Dorsolateral prefrontal cortex (tissue), 118 donors: ENCODE measurements around the gene CT45A7. TPM values are rescaled to one million over a fixed set of nuclear protein-coding genes. Genes with fewer than 3 reads are reported as not detected.

ENCODE experiments used
- total RNA-seq, 120 experiments: library from RNA; stranded (reverse); gene quantifications; one replicate each; pipeline versions ENCODE4 v1.2.3 to v1.2.4, GENCODE V29; 2022

CT45A7 gene
- total RNA-seq, 120 experiments from 2014 or later = 0.68 to 2.1 (median 1.9) TPM; not detected in 114

Other genes with a start within 250 kb of the CT45A7 start
- 1 to 10 TPM in 6 of 120 experiments, under 1 TPM in 3, not detected in 111; 0.58 to 2.0 (median 1.1) TPM for gene CT45A1, start 123.6 kb downstream of the CT45A7 start, total RNA-seq
- gene CT45A3, start 69.1 kb downstream of the CT45A7 start, total RNA-seq = 1 to 10 TPM in 14 of 120 experiments, under 1 TPM in 5, not detected in 101; 0.54 to 4.9 (median 1.3) TPM
- 1 to 10 TPM in 18 of 120 experiments, under 1 TPM in 11, not detected in 91; 0.47 to 3.9 (median 1.2) TPM for gene CT45A5, start 51.8 kb downstream of the CT45A7 start, total RNA-seq
- gene CT45A6, start 34.5 kb downstream of the CT45A7 start, total RNA-seq = 1 to 10 TPM in 8 of 120 experiments, under 1 TPM in 5, not detected in 107; 0.67 to 3.9 (median 1.2) TPM
- 1 to 10 TPM in 1 of 120 experiments, not detected in 119; 1.0 TPM for gene CT45A2, start 17.3 kb downstream of the CT45A7 start, total RNA-seq
- 1 to 10 TPM in 2 of 120 experiments, under 1 TPM in 2, not detected in 116; 0.61 to 1.2 (median 0.91) TPM for gene CT45A8, start 17.3 kb upstream of the CT45A7 start, total RNA-seq
- gene CT45A9, start 34.5 kb upstream of the CT45A7 start, total RNA-seq = 1 to 10 TPM in 2 of 120 experiments, under 1 TPM in 2, not detected in 116; 0.61 to 1.2 (median 0.91) TPM
- 1 to 10 TPM in 22 of 120 experiments, under 1 TPM in 4, not detected in 94; 0.60 to 4.9 (median 1.9) TPM for gene CT45A10, start 56.2 kb upstream of the CT45A7 start, total RNA-seq
- 1 to 10 TPM in 2 of 120 experiments, under 1 TPM in 29, not detected in 89; 0.14 to 1.3 (median 0.32) TPM for gene SAGE1, start 56.4 kb upstream of the CT45A7 start, total RNA-seq
- 10 to 100 TPM; 16.6 to 29.1 (median 22.9) TPM for gene MMGT1, start 136.7 kb upstream of the CT45A7 start, total RNA-seq
- 100 to 1,000 TPM in 27 of 120 experiments, 10 to 100 TPM in 93; 39.0 to 123 (median 88.4) TPM for gene SLC9A6, start 148.2 kb upstream of the CT45A7 start, total RNA-seq